ENCODE results near the gene JAK1.

Gene JAK1

GRCh38 chr1:64892576-64893573, 73.5 kb downstream of the JAK1 start:
- Histone ChIP-seq H3K4ac (ENCODE audit: low read depth in 1 of 2, low read length in 2 of 2) (no peak overlapping the region), H3K14ac (ENCODE audit: low read length in 2 of 2) (no peak overlapping the region), H3K18ac (ENCODE audit: low read depth in 1 of 2, low read length in 2 of 2) (peak overlapping the region in 1 of 2 experiments; percentile 3), H3K4me3 (ENCODE audit: insufficient read depth in 1 of 2, low read depth in 1 of 2, low read length in 2 of 2) (no peak overlapping the region), H3K36me3 (ENCODE audit: control insufficient read depth in 1 of 2, insufficient read depth in 2 of 2, low read depth in 1 of 2, low read length in 2 of 2) (no peaks in the 10 kb centered on the region), H2BK15ac (ENCODE audit: low read depth, poor library complexity, severe bottlenecking) (no peak overlapping the region), H3K27me3 (ENCODE audit: control insufficient read depth in 1 of 2, insufficient read depth in 1 of 2, low read length in 2 of 2) (no peaks in the 10 kb centered on the region), H2BK5ac (ENCODE audit: low read depth, low read length, poor library complexity, severe bottlenecking) (no peak overlapping the region), H3K4me2 (ENCODE audit: low read length, poor library complexity, severe bottlenecking) (no peak overlapping the region), H3K9ac (ENCODE audit: low read length) (peak overlapping the region; percentile 44), H4K91ac (ENCODE audit: low read length) (no peak overlapping the region), H3K23ac (ENCODE audit: low read length in 2 of 2) (no peak overlapping the region), H3K9me3 (ENCODE audit: control insufficient read depth, low read length) (no peaks in the 10 kb centered on the region), H2BK12ac (ENCODE audit: low read length in 2 of 2) (peak overlapping the region in 1 of 2 experiments; percentile 32), H3K4me1 (ENCODE audit: control insufficient read depth, insufficient read depth, low read depth, low read length) (peaks cover 13% of the 10 kb centered on the region), H3K79me1 (replicated peaks; ENCODE audit: low read length, poor library complexity, severe bottlenecking) (peaks cover 20% of the 10 kb centered on the region), H2AK5ac (ENCODE audit: low read length, severe bottlenecking) (peak overlapping the region; percentile 49), H3K27ac (ENCODE audit: low read length, poor library complexity, severe bottlenecking) (no peak overlapping the region), H4K8ac (ENCODE audit: low read length) (no peak overlapping the region), H2AFZ (ENCODE audit: low read depth, low read length) (no peak overlapping the region), H2BK120ac (ENCODE audit: low read depth, low read length) (no peak overlapping the region)
- WGBS = 84% methylated on average over 5 of the region's 5 CpGs
- peak; percentile 45 for DNase-seq

- peaks cover 11% of the 10 kb centered on the region for H3K4me1 ChIP-seq (ENCODE audit: control insufficient read depth, insufficient read depth, low read depth, low read length)
- whole genome bisulfite sequencing = 39% methylated on average over 3 of the region's 3 CpGs
- H2AK5ac ChIP-seq (ENCODE audit: low read length, severe bottlenecking) = no peak overlapping the region
- H3K9me3 ChIP-seq (ENCODE audit: control insufficient read depth, low read length) = no peaks in the 10 kb centered on the region
- H2AFZ ChIP-seq (ENCODE audit: low read depth, low read length) = no peak overlapping the region
- no peak overlapping the region for H4K91ac ChIP-seq (ENCODE audit: low read length)
- H3K9ac ChIP-seq (ENCODE audit: low read length) = peak overlapping the region; percentile 42
- H3K4me2 ChIP-seq (ENCODE audit: low read length, poor library complexity, severe bottlenecking) = no peak overlapping the region
- H3K4me3 ChIP-seq (ENCODE audit: insufficient read depth in 1 of 2, low read depth in 1 of 2, low read length in 2 of 2) = no peak overlapping the region
- no peak overlapping the region for H3K14ac ChIP-seq (ENCODE audit: low read length in 2 of 2)
- H2BK5ac ChIP-seq (ENCODE audit: low read depth, low read length, poor library complexity, severe bottlenecking) = no peak overlapping the region
- no peak overlapping the region for H2BK120ac ChIP-seq (ENCODE audit: low read depth, low read length)
- H2BK12ac ChIP-seq (ENCODE audit: low read length in 2 of 2) = peak overlapping the region in 1 of 2 experiments; percentile 45
- peak; percentile 49 for DNase-seq
- no peak overlapping the region for H3K27ac ChIP-seq (ENCODE audit: low read length, poor library complexity, severe bottlenecking)
- H3K4ac ChIP-seq (ENCODE audit: low read depth in 1 of 2, low read length in 2 of 2) = no peak overlapping the region
- no peaks in the 10 kb centered on the region for H3K36me3 ChIP-seq (ENCODE audit: control insufficient read depth in 1 of 2, insufficient read depth in 2 of 2, low read depth in 1 of 2, low read length in 2 of 2)
- peak overlapping the region in 1 of 2 experiments; percentile 40 for H3K18ac ChIP-seq (ENCODE audit: low read depth in 1 of 2, low read length in 2 of 2)
- H3K27me3 ChIP-seq (ENCODE audit: control insufficient read depth in 1 of 2, insufficient read depth in 1 of 2, low read length in 2 of 2) = no peaks in the 10 kb centered on the region
- H4K8ac ChIP-seq (ENCODE audit: low read length) = no peak overlapping the region
- peaks cover 27% of the 10 kb centered on the region for H3K79me1 ChIP-seq (replicated peaks; ENCODE audit: low read length, poor library complexity, severe bottlenecking)
- no peak overlapping the region for H2BK15ac ChIP-seq (ENCODE audit: low read depth, poor library complexity, severe bottlenecking)
- no peak overlapping the region for H3K23ac ChIP-seq (ENCODE audit: low read length in 2 of 2)
Measured at GRCh38 chr1:64891448-64891825, 74.9 kb downstream of the JAK1 start.

- Histone ChIP-seq H3K36me3 (ENCODE audit: control insufficient read depth in 1 of 2, insufficient read depth in 2 of 2, low read depth in 1 of 2, low read length in 2 of 2) (no peaks in the 10 kb centered on the region), H3K4me3 (ENCODE audit: insufficient read depth in 1 of 2, low read depth in 1 of 2, low read length in 2 of 2) (no peak overlapping the region)
Measured at GRCh38 chr1:64890699-64891447, 75.5 kb downstream of the JAK1 start.

GRCh38 chr1:64887689-64888217, 78.6 kb downstream of the JAK1 start:
- H2AFZ ChIP-seq (ENCODE audit: low read depth, low read length) = no peak overlapping the region
- H2BK5ac ChIP-seq (ENCODE audit: low read depth, low read length, poor library complexity, severe bottlenecking) = no peak overlapping the region
- H3K79me1 ChIP-seq (replicated peaks; ENCODE audit: low read length, poor library complexity, severe bottlenecking) = peaks cover 32% of the 10 kb centered on the region
- no peak overlapping the region for H3K23ac ChIP-seq (ENCODE audit: low read length in 2 of 2)
- H2AK5ac ChIP-seq (ENCODE audit: low read length, severe bottlenecking) = no peak overlapping the region
- H3K27me3 ChIP-seq (ENCODE audit: control insufficient read depth in 1 of 2, insufficient read depth in 1 of 2, low read length in 2 of 2) = no peaks in the 10 kb centered on the region
- no peak overlapping the region for H3K14ac ChIP-seq (ENCODE audit: low read length in 2 of 2)
- H3K9ac ChIP-seq (ENCODE audit: low read length) = no peak overlapping the region
- 82% methylated on average over 4 of the region's 4 CpGs for WGBS
- H3K4me3 ChIP-seq (ENCODE audit: insufficient read depth in 1 of 2, low read depth in 1 of 2, low read length in 2 of 2) = no peak overlapping the region
- no peak overlapping the region for H3K27ac ChIP-seq (ENCODE audit: low read length, poor library complexity, severe bottlenecking)
- H2BK120ac ChIP-seq (ENCODE audit: low read depth, low read length) = no peak overlapping the region
- H2BK15ac ChIP-seq (ENCODE audit: low read depth, poor library complexity, severe bottlenecking) = no peak overlapping the region
- H3K4ac ChIP-seq (ENCODE audit: low read depth in 1 of 2, low read length in 2 of 2) = no peak overlapping the region
- peak; percentile 24 for DNase-seq
- H3K36me3 ChIP-seq (ENCODE audit: control insufficient read depth in 1 of 2, insufficient read depth in 2 of 2, low read depth in 1 of 2, low read length in 2 of 2) = peaks cover 5 to 14% of the 10 kb centered on the region in 2 experiments
- H3K4me2 ChIP-seq (ENCODE audit: low read length, poor library complexity, severe bottlenecking) = no peak overlapping the region
- no peak overlapping the region for H3K18ac ChIP-seq (ENCODE audit: low read depth in 1 of 2, low read length in 2 of 2)
- H3K9me3 ChIP-seq (ENCODE audit: control insufficient read depth, low read length) = no peaks in the 10 kb centered on the region
- no peak overlapping the region for H2BK12ac ChIP-seq (ENCODE audit: low read length in 2 of 2)
- H4K8ac ChIP-seq (ENCODE audit: low read length) = no peak overlapping the region
- no peak overlapping the region for H4K91ac ChIP-seq (ENCODE audit: low read length)
- H3K4me1 ChIP-seq (ENCODE audit: control insufficient read depth, insufficient read depth, low read depth, low read length) = peaks cover 5% of the 10 kb centered on the region

More at GRCh38 chr1:64890699-64891447, 75.5 kb downstream of the JAK1 start:
- DNase-seq = no peak
- no peak overlapping the region for H2AFZ ChIP-seq (ENCODE audit: low read depth, low read length)
- peak overlapping the region; percentile 42 for H3K9ac ChIP-seq (ENCODE audit: low read length)
- H2AK5ac ChIP-seq (ENCODE audit: low read length, severe bottlenecking) = no peak overlapping the region
- H4K8ac ChIP-seq (ENCODE audit: low read length) = no peak overlapping the region
- H3K23ac ChIP-seq (ENCODE audit: low read length in 2 of 2) = no peak overlapping the region
- no peak overlapping the region for H2BK5ac ChIP-seq (ENCODE audit: low read depth, low read length, poor library complexity, severe bottlenecking)
- peaks cover 11% of the 10 kb centered on the region for H3K4me1 ChIP-seq (ENCODE audit: control insufficient read depth, insufficient read depth, low read depth, low read length)
- H2BK15ac ChIP-seq (ENCODE audit: low read depth, poor library complexity, severe bottlenecking) = no peak overlapping the region
- no peak overlapping the region for H3K4me2 ChIP-seq (ENCODE audit: low read length, poor library complexity, severe bottlenecking)
- H3K18ac ChIP-seq (ENCODE audit: low read depth in 1 of 2, low read length in 2 of 2) = peak overlapping the region in 1 of 2 experiments; percentile 40
- H3K79me1 ChIP-seq (replicated peaks; ENCODE audit: low read length, poor library complexity, severe bottlenecking) = peaks cover 27% of the 10 kb centered on the region
- H3K9me3 ChIP-seq (ENCODE audit: control insufficient read depth, low read length) = no peaks in the 10 kb centered on the region
- WGBS = 93% methylated on average over 10 of the region's 10 CpGs
- no peak overlapping the region for H3K27ac ChIP-seq (ENCODE audit: low read length, poor library complexity, severe bottlenecking)
- H2BK12ac ChIP-seq (ENCODE audit: low read length in 2 of 2) = no peak overlapping the region
- no peak overlapping the region for H3K4ac ChIP-seq (ENCODE audit: low read depth in 1 of 2, low read length in 2 of 2)
- H4K91ac ChIP-seq (ENCODE audit: low read length) = no peak overlapping the region
- no peaks in the 10 kb centered on the region for H3K27me3 ChIP-seq (ENCODE audit: control insufficient read depth in 1 of 2, insufficient read depth in 1 of 2, low read length in 2 of 2)
- H3K14ac ChIP-seq (ENCODE audit: low read length in 2 of 2) = no peak overlapping the region
- H2BK120ac ChIP-seq (ENCODE audit: low read depth, low read length) = no peak overlapping the region

Measured in mesenchymal stem cell (in vitro differentiated cells and primary cell).